ENCODE data around the gene RTL10. TPM values are rescaled to one million over a fixed set of nuclear protein-coding genes. Genes with fewer than 3 reads are reported as not detected.
A peak's percentile ranks its signal among the peaks of the same experiment; 100 is the strongest.

RTL10 gene
- total RNA-seq (10 to 100 TPM; 21.1 to 35.1 (median 28.5) TPM), total RNA-seq (23.5 to 136 (median 37.7) reads per million in 29 experiments)
- total RNA-seq (2013) = 17.4 TPM

- Histone ChIP-seq H3K4me3 (ENCODE audit: control insufficient read depth in 1 of 2, extremely low read depth in 1 of 2, low read length in 1 of 2) (peak within 1 kb of the TSS; percentile 93 to 99), H3K36me3 (ENCODE audit: control insufficient read depth in 2 of 2, extremely low read depth in 1 of 2, insufficient read depth in 1 of 2, low read length in 1 of 2) (peaks cover 12 to 26% of the 10 kb centered on the region in 2 donors), H3K9me3 (no peaks in the 10 kb centered on the region), H3K4me1 (ENCODE audit: control insufficient read depth in 1 of 2, extremely low read depth in 1 of 2, insufficient read depth in 2 of 2, low read length in 2 of 2) (peaks cover 4 to 60% of the 10 kb centered on the region in 2 experiments), H3K27me3 (replicated peaks in 1 of 2; ENCODE audit: control insufficient read depth in 2 of 2, extremely low read depth in 1 of 2, insufficient read depth in 2 of 2, low read length in 1 of 2) (no peaks in the 10 kb centered on the region), H3K27ac (ENCODE audit: low read length) (peak within 1 kb of the TSS; percentile 77)
- H3K4me1 Mint-ChIP-seq = peaks cover 50 to 69% (median 59%) of the 10 kb centered on the region in 3 donors
- WGBS (ENCODE audit: insufficient coverage) = under 1% methylated on average over 80 of the region's 81 CpGs
- ATAC-seq (replicated peaks in 1 of 4) = peak; percentile 90 to 93 (median 90)
- peaks cover 10% of the 10 kb centered on the region for H3K36me3 Mint-ChIP-seq
- ChIA-PET CTCF (interaction anchor here in 1 of 2 donors (1.3 to 1.5 kb wide), 2 partner anchors 12 to 37 kb away, joined by 3 to 9 read pairs; no protein-coding TSS in a partner anchor), POLR2A (no interaction called here)
- DNase-seq = peak; percentile 88 to 99 (median 93)
- H3K27me3 Mint-ChIP-seq = no peaks in the 10 kb centered on the region
- peak within 1 kb of the TSS; percentile 93 for H3K27ac Mint-ChIP-seq
- no peaks in the 10 kb centered on the region for H3K9me3 Mint-ChIP-seq
- H3K4me3 Mint-ChIP-seq = peak within 1 kb of the TSS; percentile 90 to 98 (median 91)
These were observed at the start of gene RTL10, which contains the start of gene GNB1L for GRCh38 chr22:19854778-19855503. TSS of gene RTL10 (minus strand) at chr22:19854874. CDS start at chr22:19852261, 2,613 bp downstream. TSS of gene GNB1L (minus strand) at chr22:19854874. CDS start at chr22:19821355, 33,519 bp downstream.

- no peak overlapping the region for H3K27ac ChIP-seq (ENCODE audit: low read length)
- ATAC-seq (replicated peaks in 1 of 4) = no peak
- no peak overlapping the region for H3K4me3 Mint-ChIP-seq
- no peaks in the 10 kb centered on the region for H3K9me3 Mint-ChIP-seq
- peaks cover 0 to 8% (median 2%) of the 10 kb centered on the region in 3 donors for H3K4me1 Mint-ChIP-seq
- no peak for DNase-seq
- no peaks in the 10 kb centered on the region for H3K27me3 ChIP-seq (replicated peaks in 1 of 2; ENCODE audit: control insufficient read depth in 2 of 2, extremely low read depth in 1 of 2, insufficient read depth in 2 of 2, low read length in 1 of 2)
- peaks cover 11% of the 10 kb centered on the region for H3K36me3 Mint-ChIP-seq
- no peaks in the 10 kb centered on the region for H3K9me3 ChIP-seq
- POLR2A ChIA-PET = interaction anchor here in 1 of 2 donors (0.7 kb wide), 1 partner anchor 306 kb away, joined by 3 read pairs; no protein-coding TSS in a partner anchor
- H3K27me3 Mint-ChIP-seq = no peaks in the 10 kb centered on the region
- H3K27ac Mint-ChIP-seq = no peak overlapping the region
- no peak overlapping the region for H3K4me3 ChIP-seq (ENCODE audit: control insufficient read depth in 1 of 2, extremely low read depth in 1 of 2, low read length in 1 of 2)
- H3K36me3 ChIP-seq (ENCODE audit: control insufficient read depth in 2 of 2, extremely low read depth in 1 of 2, insufficient read depth in 1 of 2, low read length in 1 of 2) = peaks cover 2 to 12% of the 10 kb centered on the region in 2 donors
- H3K4me1 ChIP-seq (ENCODE audit: control insufficient read depth in 1 of 2, extremely low read depth in 1 of 2, insufficient read depth in 2 of 2, low read length in 2 of 2) = no peaks in the 10 kb centered on the region
- CTCF ChIA-PET = no interaction called here
- 90% methylated on average over 12 of the region's 16 CpGs for WGBS (ENCODE audit: insufficient coverage)
These were observed 49.6 kb upstream of the RTL10 start for GRCh38 chr22:19904174-19904856.

DNA sequence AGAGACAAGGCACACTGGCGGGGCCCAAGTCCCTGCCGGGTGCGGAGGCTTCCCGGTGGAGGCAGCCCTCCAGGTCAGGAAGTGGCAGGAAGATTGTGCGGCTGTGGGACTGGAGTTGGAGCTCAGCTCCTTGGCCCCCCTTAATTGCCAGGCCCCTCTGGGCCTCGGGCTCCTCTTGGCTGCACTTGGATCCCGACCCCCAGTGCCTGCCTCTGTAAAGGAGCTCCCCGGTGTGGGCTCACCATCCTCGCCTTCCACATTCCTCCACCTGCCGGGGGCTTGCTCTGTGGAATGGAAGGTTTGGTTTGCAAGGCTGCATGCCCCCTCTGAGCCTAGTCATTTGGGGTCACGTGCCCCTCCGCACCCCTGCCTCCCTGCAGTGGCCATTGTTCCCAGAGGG lies 48.8 kb upstream of the RTL10 start:
- H3K27ac Mint-ChIP-seq = no peak overlapping the region
- DNase-seq (no peak), ATAC-seq (replicated peaks in 1 of 4) (no peak)
- H3K4me3 ChIP-seq (ENCODE audit: control insufficient read depth in 1 of 2, extremely low read depth in 1 of 2, low read length in 1 of 2) = no peak overlapping the region
- no peaks in the 10 kb centered on the region for H3K27me3 Mint-ChIP-seq
- H3K4me1 Mint-ChIP-seq = peaks cover 0 to 8% (median 0%) of the 10 kb centered on the region in 3 donors
- WGBS (ENCODE audit: insufficient coverage) = 92% methylated on average over 7 of the region's 12 CpGs
- ChIA-PET POLR2A (no interaction called here), CTCF (no interaction called here)
- H3K27ac ChIP-seq (ENCODE audit: low read length) = no peak overlapping the region
- H3K4me3 Mint-ChIP-seq = no peak overlapping the region
- H3K36me3 Mint-ChIP-seq = peaks cover 11% of the 10 kb centered on the region
- H3K27me3 ChIP-seq (replicated peaks in 1 of 2; ENCODE audit: control insufficient read depth in 2 of 2, extremely low read depth in 1 of 2, insufficient read depth in 2 of 2, low read length in 1 of 2) = no peaks in the 10 kb centered on the region
- H3K9me3 Mint-ChIP-seq = no peaks in the 10 kb centered on the region
- H3K9me3 ChIP-seq = no peaks in the 10 kb centered on the region
- no peaks in the 10 kb centered on the region for H3K4me1 ChIP-seq (ENCODE audit: control insufficient read depth in 1 of 2, extremely low read depth in 1 of 2, insufficient read depth in 2 of 2, low read length in 2 of 2)
- H3K36me3 ChIP-seq (ENCODE audit: control insufficient read depth in 2 of 2, extremely low read depth in 1 of 2, insufficient read depth in 1 of 2, low read length in 1 of 2) = peaks cover 2 to 11% of the 10 kb centered on the region in 2 donors

- 92% methylated on average over 9 of the region's 9 CpGs for WGBS (ENCODE audit: insufficient coverage)
- DNase-seq (no peak), ATAC-seq (replicated peaks in 1 of 4) (no peak)
- Histone ChIP-seq H3K36me3 (ENCODE audit: control insufficient read depth in 2 of 2, extremely low read depth in 1 of 2, insufficient read depth in 1 of 2, low read length in 1 of 2) (peaks cover 2 to 10% of the 10 kb centered on the region in 2 donors), H3K27me3 (replicated peaks in 1 of 2; ENCODE audit: control insufficient read depth in 2 of 2, extremely low read depth in 1 of 2, insufficient read depth in 2 of 2, low read length in 1 of 2) (no peaks in the 10 kb centered on the region), H3K4me3 (ENCODE audit: control insufficient read depth in 1 of 2, extremely low read depth in 1 of 2, low read length in 1 of 2) (no peak overlapping the region), H3K9me3 (no peaks in the 10 kb centered on the region), H3K27ac (ENCODE audit: low read length) (no peak overlapping the region), H3K4me1 (ENCODE audit: control insufficient read depth in 1 of 2, extremely low read depth in 1 of 2, insufficient read depth in 2 of 2, low read length in 2 of 2) (no peaks in the 10 kb centered on the region)
- Mint-ChIP-seq H3K27me3 (no peaks in the 10 kb centered on the region), H3K4me3 (no peak overlapping the region), H3K4me1 (peaks cover 0 to 8% (median 0%) of the 10 kb centered on the region in 3 donors), H3K9me3 (no peaks in the 10 kb centered on the region), H3K36me3 (peaks cover 11% of the 10 kb centered on the region), H3K27ac (no peak overlapping the region)
- ChIA-PET CTCF (no interaction called here), POLR2A (no interaction called here)
These were observed 48.4 kb upstream of the RTL10 start for GRCh38 chr22:19903031-19903430.

DNA sequence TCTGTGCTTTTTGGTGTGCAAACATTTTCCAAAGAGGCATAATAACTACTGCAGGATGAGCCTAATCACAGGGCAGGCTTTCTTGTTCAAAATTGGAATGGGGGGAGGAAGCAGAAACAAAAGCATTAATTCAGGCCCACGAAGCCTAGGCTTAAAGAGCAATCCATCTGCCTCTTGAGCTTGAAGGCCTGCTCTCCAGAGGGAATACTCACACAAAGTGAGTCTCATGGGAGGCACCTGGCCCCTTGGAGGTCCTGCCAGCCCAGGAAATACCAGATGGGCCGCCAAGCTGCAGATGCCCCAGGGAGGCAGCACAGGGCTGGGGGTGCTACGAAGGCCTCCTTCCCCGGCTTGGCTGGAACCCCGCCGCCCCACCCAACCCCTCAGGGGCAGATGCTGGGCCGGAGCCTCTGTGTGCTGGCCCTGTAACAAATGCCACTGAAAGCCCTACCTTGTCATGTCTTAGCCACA lies 47.6 kb upstream of the RTL10 start:
- H3K4me1 ChIP-seq (ENCODE audit: control insufficient read depth in 1 of 2, extremely low read depth in 1 of 2, insufficient read depth in 2 of 2, low read length in 2 of 2) = peaks cover 1 to 2% of the 10 kb centered on the region in 2 experiments
- H3K27ac ChIP-seq (ENCODE audit: low read length) = no peak overlapping the region
- DNase-seq (no peak), ATAC-seq (replicated peaks in 1 of 4) (no peak)
- ChIA-PET POLR2A (no interaction called here), CTCF (no interaction called here)
- Mint-ChIP-seq H3K9me3 (no peaks in the 10 kb centered on the region), H3K4me1 (peaks cover 2 to 10% (median 2%) of the 10 kb centered on the region in 3 donors), H3K27ac (no peak overlapping the region), H3K27me3 (no peaks in the 10 kb centered on the region), H3K4me3 (no peak overlapping the region), H3K36me3 (peaks cover 14% of the 10 kb centered on the region)
- H3K27me3 ChIP-seq (replicated peaks in 1 of 2; ENCODE audit: control insufficient read depth in 2 of 2, extremely low read depth in 1 of 2, insufficient read depth in 2 of 2, low read length in 1 of 2) = no peaks in the 10 kb centered on the region
- H3K9me3 ChIP-seq = no peaks in the 10 kb centered on the region
- WGBS (ENCODE audit: insufficient coverage) = 93% methylated on average over 6 of the region's 7 CpGs
- peaks cover 2 to 11% of the 10 kb centered on the region in 2 donors for H3K36me3 ChIP-seq (ENCODE audit: control insufficient read depth in 2 of 2, extremely low read depth in 1 of 2, insufficient read depth in 1 of 2, low read length in 1 of 2)
- H3K4me3 ChIP-seq (ENCODE audit: control insufficient read depth in 1 of 2, extremely low read depth in 1 of 2, low read length in 1 of 2) = no peak overlapping the region

DNA sequence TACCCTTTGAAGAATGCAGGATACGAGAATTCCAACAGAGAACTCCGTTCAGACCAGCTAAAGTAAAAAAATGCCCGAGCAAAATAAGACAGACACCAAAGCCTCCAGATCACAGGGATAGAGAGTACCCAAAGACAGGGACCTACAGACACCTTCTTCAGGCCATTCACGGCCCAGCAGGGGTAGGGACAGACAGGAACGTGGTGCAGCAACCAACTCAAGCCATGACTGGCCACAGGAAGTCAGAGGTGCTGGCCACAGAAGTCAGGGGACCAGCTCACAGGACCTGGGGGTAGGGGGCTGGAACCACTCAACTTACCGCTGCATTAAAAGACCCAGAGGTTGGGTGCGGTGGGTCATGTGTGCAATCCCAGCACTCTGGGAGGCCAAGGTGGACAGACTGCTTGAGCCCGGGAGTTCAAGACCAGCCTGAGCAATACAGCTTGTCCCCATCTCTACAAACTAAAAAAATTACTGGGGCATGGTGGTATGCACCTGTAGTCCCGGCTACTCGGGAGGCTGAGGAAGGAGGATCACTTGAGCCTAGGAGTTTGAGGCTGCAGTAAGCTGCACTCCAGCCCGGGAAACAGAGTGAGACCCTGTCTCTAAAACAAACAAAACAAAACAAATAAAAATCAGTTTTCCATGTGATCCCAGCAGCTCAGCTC lies 47.0 kb upstream of the RTL10 start:
- POLR2A ChIA-PET = no interaction called here
- Mint-ChIP-seq H3K27ac (no peak overlapping the region), H3K36me3 (peaks cover 14% of the 10 kb centered on the region), H3K9me3 (no peaks in the 10 kb centered on the region), H3K4me1 (peaks cover 8 to 15% (median 8%) of the 10 kb centered on the region in 3 donors), H3K27me3 (no peaks in the 10 kb centered on the region), H3K4me3 (no peak overlapping the region)
- no peak overlapping the region for H3K27ac ChIP-seq (ENCODE audit: low read length)
- WGBS (ENCODE audit: insufficient coverage) = 87% methylated on average over 6 of the region's 11 CpGs
- peaks cover 7 to 8% of the 10 kb centered on the region in 2 experiments for H3K4me1 ChIP-seq (ENCODE audit: control insufficient read depth in 1 of 2, extremely low read depth in 1 of 2, insufficient read depth in 2 of 2, low read length in 2 of 2)
- no peaks in the 10 kb centered on the region for H3K27me3 ChIP-seq (replicated peaks in 1 of 2; ENCODE audit: control insufficient read depth in 2 of 2, extremely low read depth in 1 of 2, insufficient read depth in 2 of 2, low read length in 1 of 2)
- H3K4me3 ChIP-seq (ENCODE audit: control insufficient read depth in 1 of 2, extremely low read depth in 1 of 2, low read length in 1 of 2) = no peak overlapping the region
- ATAC-seq (replicated peaks in 1 of 4) (no peak), DNase-seq (no peak)
- CTCF ChIA-PET = no interaction called here
- peaks cover 2 to 11% of the 10 kb centered on the region in 2 donors for H3K36me3 ChIP-seq (ENCODE audit: control insufficient read depth in 2 of 2, extremely low read depth in 1 of 2, insufficient read depth in 1 of 2, low read length in 1 of 2)
- no peaks in the 10 kb centered on the region for H3K9me3 ChIP-seq

Measured in T-cell (primary cell).